H1 (cell line): Measurements from ENCODE around the gene PIK3R5.

ENCODE experiments used
- CTCF ChIP-seq, 3 experiments: IDR thresholded peaks; 1 replicate in 2 of 3; 2 replicates in 1 of 3; pipeline versions ENCODE4 v1.5.1 to v1.6.1; 2011; ENCODE audit warnings: low read length in 3 of 3, mild to moderate bottlenecking in 3 of 3, inconsistent platforms in 2 of 3, low read depth in 1 of 3, moderate library complexity in 1 of 3; ENCODE audit not compliant: insufficient read depth in 1 of 3; ENCODE audit errors: control extremely low read depth in 1 of 3
- EP300 ChIP-seq, 2 experiments: IDR thresholded peaks; 1 replicate in 1 of 2; 2 replicates in 1 of 2; pipeline ENCODE4 v1.6.1; 2011 to 2012; ENCODE audit warnings: low read depth in 2 of 2, low read length in 2 of 2, mild to moderate bottlenecking in 2 of 2, borderline replicate concordance in 1 of 2, inconsistent platforms in 1 of 2, moderate library complexity in 1 of 2
- JUND ChIP-seq: IDR thresholded peaks from 2 replicates; pipeline ENCODE4 v1.6.1; 2011; ENCODE audit warnings: mild to moderate bottlenecking, improper control_type of control experiment, low read length
- MAFK ChIP-seq: IDR thresholded peaks from 2 replicates; pipeline ENCODE4 v1.6.1; 2012; ENCODE audit warnings: low read depth, mild to moderate bottlenecking, improper control_type of control experiment, low read length
- MAX ChIP-seq: IDR thresholded peaks from 2 replicates; pipeline ENCODE4 v1.6.1; 2012; ENCODE audit warnings: inconsistent platforms
- NRF1 ChIP-seq: IDR thresholded peaks from 2 replicates; pipeline ENCODE4 v1.6.1; 2011; ENCODE audit warnings: mild to moderate bottlenecking, low read depth, low read length, improper control_type of control experiment
- PHF8 ChIP-seq: fragments of 200-600 bp; sonication (generic); conservative IDR thresholded peaks from 2 replicates; pipeline ENCODE4 v1.7.1; 2012; ENCODE audit warnings: low read depth, mild to moderate bottlenecking, inconsistent platforms, low read length, moderate library complexity
- POLR2A ChIP-seq, 2 experiments: IDR thresholded peaks; 1 replicate in 1 of 2; 2 replicates in 1 of 2; pipeline ENCODE4 v1.6.1; 2011; ENCODE audit warnings: low read depth in 2 of 2, low read length in 2 of 2, mild to moderate bottlenecking in 2 of 2; ENCODE audit errors: control extremely low read depth in 1 of 2
- POLR2AphosphoS5 ChIP-seq: IDR thresholded peaks from 2 replicates; pipeline ENCODE4 v1.6.1; 2011; ENCODE audit warnings: low read depth, low read length
- SP1 ChIP-seq: IDR thresholded peaks from 2 replicates; pipeline ENCODE4 v1.6.1; 2011; ENCODE audit warnings: low read depth, low read length
- SRF ChIP-seq: IDR thresholded peaks from 2 replicates; pipeline ENCODE4 v1.6.1; 2011; ENCODE audit warnings: mild to moderate bottlenecking, low read depth, low read length, moderate library complexity
- TEAD4 ChIP-seq: IDR thresholded peaks from 2 replicates; pipeline ENCODE4 v1.6.1; 2012; ENCODE audit warnings: low read depth, low read length, inconsistent platforms, mixed read lengths

GRCh38 chr17:8994319-8994718 lies 28.8 kb upstream of the PIK3R5 start:
- TF ChIP-seq EP300 (IDR thresholded peaks at IDR 0.05; ENCODE audit: borderline replicate concordance in 1 of 2, low read depth in 2 of 2, low read length in 2 of 2): no peak
- no peak for TF ChIP-seq JUND
- 0 out of 2 replicates have a peak, but pooled peaks have one; percentile 18 for TF ChIP-seq TEAD4
- TF ChIP-seq SRF: no peak
- peak; percentile 90 to 97 (median 93) for TF ChIP-seq CTCF (IDR thresholded peaks at IDR 0.05; ENCODE audit: control extremely low read depth in 1 of 3, insufficient read depth in 1 of 3, low read depth in 1 of 3, low read length in 3 of 3)
- TF ChIP-seq POLR2AphosphoS5: no peak
- no peak for TF ChIP-seq SP1
- TF ChIP-seq MAFK: no peak
- TF ChIP-seq POLR2A (IDR thresholded peaks at IDR 0.05; ENCODE audit: control extremely low read depth in 1 of 2, low read depth in 2 of 2, low read length in 2 of 2): no peak
- TF ChIP-seq NRF1: no peak
- no peak for TF ChIP-seq PHF8
- peak; percentile 54 for TF ChIP-seq MAX
